Cardiac fibroblast (primary cell): ENCODE data around the gene ARID4B.
A peak's percentile ranks its signal among the peaks of the same experiment; 100 is the strongest.
"Not testable (repeated sequence)": the region's sequence is repeated elsewhere in the genome, so short reads cannot be mapped to it uniquely, and the experiment has no call there.

ENCODE experiments used
- DNase-seq, 2 donors: peaks; one replicate each; pipeline versions ENCODE4 v3.0.0 to v3.0.0-alpha.2; 2010; ENCODE audit warnings: low read depth in 2 of 2
- H3K4me3 ChIP-seq, 2 donors: replicated peaks in 1 of 2; 1 replicate in 1 of 2; 2 replicates in 1 of 2; pipeline ENCODE4 v1.5.1; 2011; ENCODE audit warnings: low read depth in 2 of 2, low read length in 2 of 2, mild to moderate bottlenecking in 2 of 2, moderate library complexity in 1 of 2
- TF ChIP-seq, protein P1 (sequence below): IDR thresholded peaks from one replicate; pipeline ENCODE4 v1.5.1; 2011; ENCODE audit warnings: low read depth, mild to moderate bottlenecking, low read length, inconsistent platforms

ARID4B gene

DNA sequence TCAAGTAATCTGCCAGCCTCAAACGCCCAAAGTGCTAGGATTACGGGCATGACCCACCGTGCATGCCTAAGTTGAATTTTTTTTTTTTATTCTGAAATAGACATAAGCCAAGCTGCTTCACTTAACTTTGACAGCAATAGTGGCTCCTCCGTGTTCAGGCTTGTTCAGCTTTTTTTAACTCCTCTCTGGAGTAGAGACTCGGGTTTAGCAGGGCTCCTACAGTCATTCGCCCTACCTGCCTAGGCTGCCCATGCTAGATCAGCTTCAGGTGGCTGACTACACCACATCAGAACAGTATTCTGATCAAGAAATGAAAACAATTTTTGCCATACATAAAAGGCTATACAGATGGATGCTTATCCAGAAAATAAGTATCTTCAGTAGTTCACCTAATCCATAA, 14.7 kb downstream of the ARID4B start:
- TF ChIP-seq, protein P1, sequence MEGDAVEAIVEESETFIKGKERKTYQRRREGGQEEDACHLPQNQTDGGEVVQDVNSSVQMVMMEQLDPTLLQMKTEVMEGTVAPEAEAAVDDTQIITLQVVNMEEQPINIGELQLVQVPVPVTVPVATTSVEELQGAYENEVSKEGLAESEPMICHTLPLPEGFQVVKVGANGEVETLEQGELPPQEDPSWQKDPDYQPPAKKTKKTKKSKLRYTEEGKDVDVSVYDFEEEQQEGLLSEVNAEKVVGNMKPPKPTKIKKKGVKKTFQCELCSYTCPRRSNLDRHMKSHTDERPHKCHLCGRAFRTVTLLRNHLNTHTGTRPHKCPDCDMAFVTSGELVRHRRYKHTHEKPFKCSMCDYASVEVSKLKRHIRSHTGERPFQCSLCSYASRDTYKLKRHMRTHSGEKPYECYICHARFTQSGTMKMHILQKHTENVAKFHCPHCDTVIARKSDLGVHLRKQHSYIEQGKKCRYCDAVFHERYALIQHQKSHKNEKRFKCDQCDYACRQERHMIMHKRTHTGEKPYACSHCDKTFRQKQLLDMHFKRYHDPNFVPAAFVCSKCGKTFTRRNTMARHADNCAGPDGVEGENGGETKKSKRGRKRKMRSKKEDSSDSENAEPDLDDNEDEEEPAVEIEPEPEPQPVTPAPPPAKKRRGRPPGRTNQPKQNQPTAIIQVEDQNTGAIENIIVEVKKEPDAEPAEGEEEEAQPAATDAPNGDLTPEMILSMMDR, result no peak
- DNase-seq, result no peak

DNA sequence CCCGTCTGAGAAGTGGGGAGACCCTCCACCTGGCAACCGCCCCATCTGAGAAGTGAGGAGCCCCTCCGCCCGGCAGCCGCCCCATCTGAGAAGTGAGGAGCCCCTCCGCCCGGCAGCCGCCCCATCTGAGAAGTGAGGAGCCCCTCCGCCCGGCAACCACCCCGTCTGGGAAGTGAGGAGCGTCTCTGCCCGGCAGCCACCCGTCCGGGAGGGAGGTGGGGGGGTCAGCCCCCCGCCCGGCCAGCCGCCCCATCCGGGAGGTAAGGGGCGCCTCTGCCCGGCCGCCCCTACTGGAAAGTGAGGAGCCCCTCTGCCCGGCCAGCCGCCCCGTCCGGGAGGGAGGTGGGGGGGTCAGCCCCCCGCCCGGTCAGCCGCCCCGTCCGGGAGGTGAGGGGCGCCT, 18.8 kb downstream of the ARID4B start:
- not testable (repeated sequence) for DNase-seq, H3K4me3 ChIP-seq

More for the DNA sequence above, 14.7 kb downstream of the ARID4B start:
- no peak overlapping the region for H3K4me3 ChIP-seq

GRCh38 chr1:235307158-235308124, 20.5 kb downstream of the ARID4B start:
- H3K4me3 ChIP-seq, result no peak overlapping the region
- TF ChIP-seq, protein P1, result no peak
- peak in 1 of 2 donors; percentile 36 for DNase-seq

GRCh38 chr1:235304549-235305451, 23.2 kb downstream of the ARID4B start:
- TF ChIP-seq, protein P1, result no peak
- H3K4me3 ChIP-seq, result no peak overlapping the region
- DNase-seq, result peak; percentile 31 to 59

GRCh38 chr1:235302143-235302542, 25.8 kb downstream of the ARID4B start:
- no peak for DNase-seq
- no peak overlapping the region for H3K4me3 ChIP-seq
- TF ChIP-seq, protein P1, result no peak

- DNase-seq, result no peak
- H3K4me3 ChIP-seq, result no peak overlapping the region
- TF ChIP-seq, protein P1, result no peak
Measured at GRCh38 chr1:235299169-235299858, 28.7 kb downstream of the ARID4B start.
